MM.1S (cell line): ENCODE measurements around the gene CD38.

Source experiments
- EZH2 ChIP-seq: fragments of 300-600 bp; sonication (generic); optimal IDR thresholded peaks from 2 replicates; pipeline ENCODE3; 2017; ENCODE audit warnings: low read depth, mild to moderate bottlenecking, antibody characterized with exemption, low read length, mixed read lengths
- TF ChIP-seq, protein P1 (sequence below): fragments of 300-600 bp; sonication (generic); IDR thresholded peaks from 2 replicates; pipeline ENCODE4 v1.5.1; 2016; ENCODE audit warnings: antibody characterized with exemption, low read length, mixed read lengths

DNA sequence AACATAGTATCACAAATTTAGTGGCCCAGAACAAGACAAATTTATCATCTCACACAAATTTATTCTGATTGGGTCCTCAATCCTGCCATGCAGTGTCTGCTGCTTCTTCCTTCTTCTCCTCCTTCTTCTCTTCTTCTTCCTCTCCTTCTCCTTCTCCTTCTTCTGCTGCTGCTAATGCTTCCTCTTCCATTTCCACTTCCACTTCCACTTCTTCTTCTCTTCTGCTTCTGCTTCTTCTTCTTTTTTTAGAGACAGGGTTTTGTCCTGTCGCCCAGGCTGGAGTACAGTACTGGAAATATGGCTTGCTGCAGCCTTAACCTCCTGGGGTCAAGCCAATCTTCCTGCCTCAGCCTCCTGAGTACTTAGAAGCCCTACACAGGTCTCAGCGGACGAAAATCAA, 122.9 kb downstream of the CD38 start:
- TF ChIP-seq, protein P1, sequence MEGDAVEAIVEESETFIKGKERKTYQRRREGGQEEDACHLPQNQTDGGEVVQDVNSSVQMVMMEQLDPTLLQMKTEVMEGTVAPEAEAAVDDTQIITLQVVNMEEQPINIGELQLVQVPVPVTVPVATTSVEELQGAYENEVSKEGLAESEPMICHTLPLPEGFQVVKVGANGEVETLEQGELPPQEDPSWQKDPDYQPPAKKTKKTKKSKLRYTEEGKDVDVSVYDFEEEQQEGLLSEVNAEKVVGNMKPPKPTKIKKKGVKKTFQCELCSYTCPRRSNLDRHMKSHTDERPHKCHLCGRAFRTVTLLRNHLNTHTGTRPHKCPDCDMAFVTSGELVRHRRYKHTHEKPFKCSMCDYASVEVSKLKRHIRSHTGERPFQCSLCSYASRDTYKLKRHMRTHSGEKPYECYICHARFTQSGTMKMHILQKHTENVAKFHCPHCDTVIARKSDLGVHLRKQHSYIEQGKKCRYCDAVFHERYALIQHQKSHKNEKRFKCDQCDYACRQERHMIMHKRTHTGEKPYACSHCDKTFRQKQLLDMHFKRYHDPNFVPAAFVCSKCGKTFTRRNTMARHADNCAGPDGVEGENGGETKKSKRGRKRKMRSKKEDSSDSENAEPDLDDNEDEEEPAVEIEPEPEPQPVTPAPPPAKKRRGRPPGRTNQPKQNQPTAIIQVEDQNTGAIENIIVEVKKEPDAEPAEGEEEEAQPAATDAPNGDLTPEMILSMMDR, result no peak
- no peak for TF ChIP-seq EZH2
